Endodermal cell (in vitro differentiated cells): ENCODE results near the gene SAMD7. TPM values are rescaled to one million over a fixed set of nuclear protein-coding genes. Genes with fewer than 3 reads are reported as not detected.

Experiments used
- DNase-seq: peaks from one replicate; pipeline ENCODE4 v3.0.0-alpha.2; 2017
- H3K27ac ChIP-seq: 2 replicates; pipeline ENCODE4 v1.5.1; 2013; ENCODE audit warnings: mild to moderate bottlenecking, low read depth, low read length, moderate library complexity
- H3K27me3 ChIP-seq: 2 replicates; pipeline ENCODE4 v1.6.1; 2013; ENCODE audit warnings: mild to moderate bottlenecking, low read length, moderate library complexity; ENCODE audit not compliant: insufficient read depth, control insufficient read depth, poor library complexity, severe bottlenecking
- H3K36me3 ChIP-seq: 2 replicates; pipeline ENCODE4 v1.7.0; 2013; ENCODE audit warnings: mild to moderate bottlenecking, low read length, moderate library complexity; ENCODE audit not compliant: control insufficient read depth, insufficient read depth
- H3K4me1 ChIP-seq: one replicate; pipeline ENCODE4 v1.7.0; 2013; ENCODE audit warnings: low read length; ENCODE audit not compliant: control insufficient read depth, insufficient read depth
- H3K4me3 ChIP-seq: 2 replicates; pipeline ENCODE4 v1.5.1; 2013; ENCODE audit warnings: mild to moderate bottlenecking, low read length, moderate library complexity
- H3K9ac ChIP-seq: 2 replicates; pipeline ENCODE4 v1.6.1; 2013; ENCODE audit warnings: mild to moderate bottlenecking, low read length, moderate library complexity; ENCODE audit not compliant: poor library complexity, severe bottlenecking; ENCODE audit errors: extremely low read depth
- H3K9me3 ChIP-seq: 2 replicates; pipeline ENCODE4 v1.6.1; 2013; ENCODE audit warnings: mild to moderate bottlenecking, low read length, moderate library complexity; ENCODE audit not compliant: control insufficient read depth
- H3K27ac Mint-ChIP-seq: 2 replicates; pipeline ENCODE4 v1.8.0; 2020; ENCODE audit warnings: mixed read lengths
- H3K27me3 Mint-ChIP-seq: 2 replicates; pipeline ENCODE4 v1.8.0; 2021; ENCODE audit warnings: mild to moderate bottlenecking, mixed read lengths; ENCODE audit not compliant: insufficient read depth
- H3K36me3 Mint-ChIP-seq: 2 replicates; pipeline ENCODE4 v1.8.0; 2020; ENCODE audit warnings: low read depth, mixed read lengths
- H3K4me1 Mint-ChIP-seq: 2 replicates; pipeline ENCODE4 v1.8.0; 2020; ENCODE audit warnings: mixed read lengths
- H3K4me3 Mint-ChIP-seq: 2 replicates; pipeline ENCODE4 v1.8.0; 2020; ENCODE audit warnings: mild to moderate bottlenecking, moderate library complexity, mixed read lengths
- H3K9me3 Mint-ChIP-seq: 2 replicates; pipeline ENCODE4 v1.8.0; 2020; ENCODE audit warnings: mild to moderate bottlenecking, mixed read lengths
- CTCF ChIP-seq: fragments of 200-600 bp; sonication (generic); conservative IDR thresholded peaks from 2 replicates; pipeline ENCODE4 v1.5.0; 2021; ENCODE audit warnings: antibody characterized with exemption, mild to moderate bottlenecking
- WGBS, 2 experiments: methylation state at CpG; one replicate each; pipeline versions ENCODE4 v1.1.5 to v1.1.7; 2013; ENCODE audit warnings: missing lambda C conversion rate in 2 of 2, mixed read lengths in 1 of 2; ENCODE audit not compliant: insufficient coverage in 1 of 2, insufficient read length in 1 of 2; 5-methylcytosine and 5-hydroxymethylcytosine counted together
- total RNA-seq, 2 donors: library from RNA; stranded (reverse); fragmentation: NEBNext Ultra II Directional in 1 of 2; extraction: Animal tissue kit (Norgen Biotek cat#: 25700) in 1 of 2; gene quantifications; 2 replicates in 1 of 2; 3 replicates in 1 of 2; pipeline ENCODE4 v1.2.1, GENCODE V29; 2021

The SAMD7 gene
- total RNA-seq, 2 donors from 2014 or later: not detected

- Histone ChIP-seq H3K9ac (no peak overlapping the region), H3K27me3 (no peaks in the 10 kb centered on the region), H3K27ac (no peak overlapping the region), H3K4me3 (no peak overlapping the region), H3K4me1 (no peaks in the 10 kb centered on the region), H3K36me3 (no peaks in the 10 kb centered on the region), H3K9me3 (no peaks in the 10 kb centered on the region)
- Mint-ChIP-seq H3K27ac (no peak overlapping the region), H3K27me3 (no peaks in the 10 kb centered on the region), H3K4me3 (no peak overlapping the region), H3K36me3 (no peaks in the 10 kb centered on the region), H3K9me3 (no peaks in the 10 kb centered on the region), H3K4me1 (no peaks in the 10 kb centered on the region)
- no peak for TF ChIP-seq CTCF
- no peak for DNase-seq
- WGBS, 2 experiments: 93 to 94% methylated on average over 9 to 14 of the region's 14 CpGs
Measured at GRCh38 chr3:169931747-169932520, 20.6 kb downstream of the SAMD7 start.

GRCh38 chr3:169939320-169939719, 27.9 kb downstream of the SAMD7 start:
- peaks cover 6% of the 10 kb centered on the region for H3K9me3 Mint-ChIP-seq
- Histone ChIP-seq H3K9ac (no peak overlapping the region), H3K4me3 (no peak overlapping the region), H3K27ac (no peak overlapping the region), H3K27me3 (no peaks in the 10 kb centered on the region), H3K4me1 (no peaks in the 10 kb centered on the region), H3K36me3 (no peaks in the 10 kb centered on the region), H3K9me3 (no peaks in the 10 kb centered on the region)
- no peak overlapping the region for H3K27ac Mint-ChIP-seq
- 46% methylated on average over 1 of the region's 1 CpG; no CpG with 5 or more reads in 1 of the 2 experiments for WGBS, 2 experiments
- DNase-seq: no peak
- no peaks in the 10 kb centered on the region for H3K4me1 Mint-ChIP-seq
- no peak overlapping the region for H3K4me3 Mint-ChIP-seq
- TF ChIP-seq CTCF: no peak
- no peaks in the 10 kb centered on the region for H3K27me3 Mint-ChIP-seq
- no peaks in the 10 kb centered on the region for H3K36me3 Mint-ChIP-seq

GRCh38 chr3:169939751-169940150, 28.4 kb downstream of the SAMD7 start:
- Mint-ChIP-seq H3K4me3 (no peak overlapping the region), H3K9me3 (peaks cover 6% of the 10 kb centered on the region), H3K36me3 (no peaks in the 10 kb centered on the region), H3K27me3 (no peaks in the 10 kb centered on the region), H3K27ac (no peak overlapping the region), H3K4me1 (no peaks in the 10 kb centered on the region)
- H3K4me3 ChIP-seq: no peak overlapping the region
- H3K9me3 ChIP-seq: no peaks in the 10 kb centered on the region
- no peaks in the 10 kb centered on the region for H3K4me1 ChIP-seq
- 85 to 88% methylated on average over 5 of the region's 5 CpGs for WGBS, 2 experiments
- no peaks in the 10 kb centered on the region for H3K36me3 ChIP-seq
- H3K27ac ChIP-seq: no peak overlapping the region
- TF ChIP-seq CTCF: no peak
- no peak overlapping the region for H3K9ac ChIP-seq
- DNase-seq: no peak
- H3K27me3 ChIP-seq: no peaks in the 10 kb centered on the region
